K562 (cell line): Measurements from ENCODE around the gene N4BP2. TPM values are rescaled to one million over a fixed set of nuclear protein-coding genes. Genes with fewer than 3 reads are reported as not detected.

Source experiments
- ATAC-seq: fragments of 200-7000 bp; cut with Tn5 transposase; 3 replicates; pipeline ENCODE4 v1.9.1; 2020; ENCODE audit warnings: moderate library complexity
- BruUV-seq: library from RNA; stranded (reverse); fragments of 400-500 nt; replicated peaks from 2 replicates; lab custom pipeline; 2021; lab: Mats Ljungman, UMichigan
- CTCF ChIA-PET: fragments of 300-600 bp; formaldehyde crosslinking; extraction: SDS; loops from one replicate; lab custom pipeline; 2021; ENCODE audit warnings: low intra/inter-chr PET ratio; lab: Yijun Ruan, JAX
- POLR2A ChIA-PET: fragments of 300-600, 350-650 bp; sonication (Branson Sonifier 250); formaldehyde crosslinking; extraction: SDS; loops from one replicate; lab custom pipeline; 2021; ENCODE audit warnings: antibody characterized with exemption, inconsistent platforms; lab: Yijun Ruan, JAX
- DNase-seq, 4 experiments: peaks; one replicate each; pipeline versions ENCODE4 v3.0.0 to v3.0.0-alpha.2; 2011 to 2018; ENCODE audit warnings: low spot score in 3 of 4, mixed read lengths in 3 of 4; ENCODE audit errors: extremely low read depth in 1 of 4
- FAIRE-seq: peaks from 2 replicates; lab custom pipeline; 2011; peaks lifted over from hg19 to GRCh38; lab: Jason Lieb, UNC
- H2AFZ ChIP-seq: 2 replicates; pipeline ENCODE4 v1.6.0; 2011; ENCODE audit warnings: low read depth, low read length, control low read depth, inconsistent platforms
- H3K27ac ChIP-seq: fragments of 200-600 bp; 3 replicates; pipeline ENCODE4 v1.8.0; 2011; ENCODE audit warnings: low read depth, mild to moderate bottlenecking, control low read depth, inconsistent platforms, low read length, moderate library complexity, mixed read lengths; ENCODE audit errors: extremely low read depth
- H3K27me3 ChIP-seq, 2 experiments: fragments of 300-600 bp in 1 of 2; 2 replicates in 1 of 2; 3 replicates in 1 of 2; pipeline versions ENCODE4 v1.6.0 to v1.8.0; 2011; ENCODE audit warnings: inconsistent platforms in 2 of 2, low read length in 2 of 2, mild to moderate bottlenecking in 1 of 2, mixed read lengths in 1 of 2, moderate library complexity in 1 of 2; ENCODE audit not compliant: control insufficient read depth in 2 of 2, insufficient read depth in 2 of 2
- H3K36me3 ChIP-seq: fragments of 300-600 bp; 3 replicates; pipeline ENCODE4 v1.8.0; 2011; ENCODE audit warnings: mild to moderate bottlenecking, low read length, inconsistent platforms; ENCODE audit not compliant: control insufficient read depth, insufficient read depth
- H3K4me1 ChIP-seq, 2 experiments: fragments of 200-600 bp in 1 of 2; replicated peaks in 1 of 2; 2 replicates in 1 of 2; 3 replicates in 1 of 2; pipeline versions ENCODE4 v1.5.1 to v1.8.0; 2011; ENCODE audit warnings: inconsistent platforms in 2 of 2, low read length in 2 of 2, mild to moderate bottlenecking in 1 of 2, mixed read lengths in 1 of 2, moderate library complexity in 1 of 2; ENCODE audit not compliant: control insufficient read depth in 2 of 2, insufficient read depth in 2 of 2
- H3K4me2 ChIP-seq: 2 replicates; pipeline ENCODE4 v1.6.1; 2011; ENCODE audit warnings: low read length, control low read depth, inconsistent platforms, mixed read lengths; ENCODE audit not compliant: insufficient read depth
- H3K4me3 ChIP-seq: fragments of 200-600 bp; sonication (generic), shearing (Covaris generic); 2 replicates; pipeline ENCODE4 v1.5.1; 2016; ENCODE audit warnings: control low read depth, inconsistent platforms
- H3K79me2 ChIP-seq: fragments of 200-600 bp; 3 replicates; pipeline ENCODE4 v1.8.0; 2011; ENCODE audit warnings: low read length, inconsistent platforms; ENCODE audit not compliant: control insufficient read depth, insufficient read depth
- H3K9ac ChIP-seq, 2 experiments: 2 replicates each; pipeline versions ENCODE4 v1.6.0 to v1.6.1; 2011; ENCODE audit warnings: low read depth in 2 of 2, low read length in 2 of 2, control low read depth in 1 of 2, inconsistent platforms in 1 of 2, mild to moderate bottlenecking in 1 of 2, mixed read lengths in 1 of 2; ENCODE audit not compliant: insufficient read depth in 1 of 2
- H3K9me1 ChIP-seq: one replicate; pipeline ENCODE4 v1.6.0; 2011; ENCODE audit warnings: inconsistent platforms, mild to moderate bottlenecking, low read length, moderate library complexity; ENCODE audit not compliant: control insufficient read depth, insufficient read depth
- H3K9me3 ChIP-seq: replicated peaks from 2 replicates; pipeline ENCODE4 v1.5.1; 2011; ENCODE audit warnings: low read depth, low read length, inconsistent platforms; ENCODE audit not compliant: control insufficient read depth, insufficient read depth
- H4K20me1 ChIP-seq: replicated peaks from 2 replicates; pipeline ENCODE4 v1.6.1; 2011; ENCODE audit warnings: low read length, inconsistent platforms, mixed read lengths; ENCODE audit not compliant: control insufficient read depth, insufficient read depth
- C11orf30 ChIP-seq: fragments of 450-650 bp; IDR thresholded peaks from 2 replicates; pipeline ENCODE4 v1.6.1; 2016; ENCODE audit warnings: low read depth, mild to moderate bottlenecking
- CBX3 ChIP-seq, 2 experiments: IDR thresholded peaks; 1 replicate in 1 of 2; 2 replicates in 1 of 2; pipeline ENCODE4 v1.6.1; 2012; ENCODE audit warnings: inconsistent platforms in 2 of 2, low read length in 2 of 2, borderline replicate concordance in 1 of 2, control low read depth in 1 of 2
- CBX5 ChIP-seq: IDR thresholded peaks from 2 replicates; pipeline ENCODE4 v1.6.1; 2014; ENCODE audit warnings: low read depth, borderline replicate concordance
- E2F8 ChIP-seq: fragments of 450-650 bp; IDR thresholded peaks from 2 replicates; pipeline ENCODE4 v1.7.1; 2018; ENCODE audit warnings: mild to moderate bottlenecking, low read depth; ENCODE audit not compliant: partially characterized antibody
- HDAC3 ChIP-seq: fragments of 450-650 bp; IDR thresholded peaks from 2 replicates; pipeline ENCODE4 v1.6.1; 2018; ENCODE audit warnings: borderline replicate concordance, mild to moderate bottlenecking, moderate library complexity; ENCODE audit not compliant: partially characterized antibody
- HLTF ChIP-seq: fragments of 450-650 bp; IDR thresholded peaks from 2 replicates; pipeline ENCODE4 v1.6.1; 2016
- JUND ChIP-seq, 2 experiments: IDR thresholded peaks; 2 replicates in 1 of 2; 3 replicates in 1 of 2; pipeline ENCODE4 v1.6.1; 2011; ENCODE audit warnings: borderline replicate concordance in 2 of 2, low read depth in 2 of 2, low read length in 2 of 2, improper control_type of control experiment in 1 of 2, missing biosample characterization in 1 of 2, missing genetic modification characterization in 1 of 2, missing genetic modification reagents in 1 of 2
- MEIS2 ChIP-seq: fragments of 450-650 bp; IDR thresholded peaks from 2 replicates; pipeline ENCODE4 v1.6.1; 2014; ENCODE audit warnings: mild to moderate bottlenecking; ENCODE audit not compliant: partially characterized antibody
- NR2C2 ChIP-seq, 2 experiments: fragments of 200-800 bp in 1 of 2; sonication (Bioruptor generic) in 1 of 2; sonication (generic) in 1 of 2; formaldehyde crosslinking in 1 of 2; IDR thresholded peaks; 2 replicates each; pipeline versions ENCODE4 v1.6.1 to v1.8.0; 2016 to 2022; ENCODE audit warnings: mild to moderate bottlenecking in 1 of 2, missing compliant biosample characterization in 1 of 2, missing genetic modification characterization in 1 of 2, missing genetic modification reagents in 1 of 2
- PKNOX1 ChIP-seq: fragments of 450-650 bp; IDR thresholded peaks from 2 replicates; pipeline ENCODE4 v1.6.1; 2016
- TRIM28 ChIP-seq: fragments of 450-650 bp; IDR thresholded peaks from 2 replicates; pipeline ENCODE4 v1.6.1; 2017
- ZBTB9 ChIP-seq: fragments of 450-650 bp; formaldehyde crosslinking; IDR thresholded peaks from 2 replicates; pipeline ENCODE4 v1.4.0; 2020; ENCODE audit warnings: mild to moderate bottlenecking, moderate library complexity
- ZNF24 ChIP-seq: fragments of 450-650 bp; IDR thresholded peaks from 2 replicates; pipeline ENCODE4 v1.6.1; 2016
- WGBS: fragments of 100-300 bp; shearing (Covaris generic); methylation state at CpG from one replicate; pipeline ENCODE4 v1.1.6; 2016; ENCODE audit warnings: low coverage, mixed read lengths; ENCODE audit not compliant: insufficient coverage; ENCODE audit errors: missing lambda C conversion rate; 5-methylcytosine and 5-hydroxymethylcytosine counted together
- in situ Hi-C: fragments of 300-500 bp; cut with MboI; formaldehyde crosslinking; loops from 4 replicates; pipeline ENCODE4 v1.15.0; 2018; ENCODE audit warnings: inconsistent platforms, mixed read lengths
- intact Hi-C: fragments of 100-400 bp; cut with micrococcal nuclease; formaldehyde crosslinking; loops from 2 replicates; pipeline ENCODE4 v1.14.2; 2022
- polyA plus RNA-seq, 8 experiments: library from polyadenylated mRNA; depleted of rRNA in 4 of 8; stranded (reverse) in 5 of 8; unstranded in 3 of 8; fragments of >200 nt; fragmentation: Nextera tagmentation in 2 of 8; fragmentation: Illumina TruSeq in 1 of 8; extraction: Ambion mirVana in 2 of 8; extraction: Trizol in 1 of 8; gene quantifications; 2 replicates each; pipeline versions ENCODE4 v1.2.1 to v1.2.3, GENCODE V29; 2011 to 2014; ENCODE audit warnings: inconsistent platforms in 1 of 8, missing spikeins in 1 of 8
- total RNA-seq, 7 experiments: library from RNA; depleted of rRNA in 6 of 7; stranded (reverse); fragments of >200 nt in 6 of 7; fragmentation: Illumina TruSeq in 2 of 7; extraction: Trizol in 2 of 7; gene quantifications; 2 replicates each; pipeline versions ENCODE4 v1.2.1 to v1.2.3, GENCODE V29; 2011 to 2021; ENCODE audit warnings: low replicate concordance in 1 of 7

The N4BP2 gene
- total and polyA plus RNA-seq, 9 of the 15 experiments (the other 6 are each of a cell fraction or from before 2014, with no cell fraction given), result 2.7 to 12.6 (median 7.6) TPM

- H3K27ac ChIP-seq, result no peak overlapping the region
- no peak overlapping the region for H2AFZ ChIP-seq
- no peaks in the 10 kb centered on the region for H3K4me1 ChIP-seq
- no TSS peak for BruUV-seq
- DNase-seq (peak; percentile 61 to 88 (median 66)), ATAC-seq (peak; percentile 96), FAIRE-seq (peak; percentile 95)
- ChIA-PET CTCF (interaction anchor here (0.6 to 2.3 kb wide), 5 partner anchors 29 to 350 kb away, joined by 3 to 24 read pairs (median 6); no protein-coding TSS in a partner anchor), POLR2A (no interaction called here)
- H3K9me1 ChIP-seq, result no peaks in the 10 kb centered on the region
- peaks cover 6% of the 10 kb centered on the region for H3K9me3 ChIP-seq
- no peaks in the 10 kb centered on the region for H3K27me3 ChIP-seq
- WGBS, result 64% methylated on average over 3 of the region's 3 CpGs
- no peaks in the 10 kb centered on the region for H4K20me1 ChIP-seq
- H3K36me3 ChIP-seq, result no peaks in the 10 kb centered on the region; the same call in 2 of the 3 replicates
- H3K4me3 ChIP-seq, result no peak overlapping the region
- in situ Hi-C loops (loop anchor here (5.0 kb wide), 1 partner anchor 162 kb away; no protein-coding TSS in a partner anchor), intact Hi-C loops (loop anchor here (1.0 to 5.0 kb wide), 4 partner anchors 51 to 159 kb away; partner anchors contain the start of gene N4BP2)
- H3K4me2 ChIP-seq, result no peak overlapping the region
- H3K9ac ChIP-seq, result no peak overlapping the region
- H3K79me2 ChIP-seq, result no peaks in the 10 kb centered on the region
- TF ChIP-seq CBX3 (IDR thresholded peaks at IDR 0.05; ENCODE audit: borderline replicate concordance in 1 of 2, low read length in 2 of 2), result peak in 1 of 2 experiments; percentile 95; a peak in 1 of 3 replicates
- TF ChIP-seq E2F8, result peak; percentile 28
- peak; percentile 88 for TF ChIP-seq HLTF
- TF ChIP-seq ZBTB9 (CRISPR knock-in tag), result 0 out of 2 replicates have a peak, but pooled peaks have one; percentile 26
- TF ChIP-seq NR2C2 (CRISPR knock-in tag; IDR thresholded peaks at IDR 0.05), result no peak
- TF ChIP-seq NR2C2 (tag; IDR thresholded peaks at IDR 0.05), result peak; percentile 25; the same call in 1 of the 2 replicates
- TF ChIP-seq MEIS2, result peak; percentile 70
- peak; percentile 30; the same call in 1 of the 2 replicates for TF ChIP-seq JUND (IDR thresholded peaks at IDR 0.05; ENCODE audit: borderline replicate concordance, low read depth, low read length)
- TF ChIP-seq JUND (tag; IDR thresholded peaks at IDR 0.05; ENCODE audit: borderline replicate concordance, low read depth, low read length), result peak; percentile 34; the same call in 2 of the 3 replicates
- TF ChIP-seq ZNF24, result 0 out of 2 replicates have a peak, but pooled peaks have one; percentile 46
- TF ChIP-seq TRIM28, result peak; percentile 92; the same call in 1 of the 2 replicates
- peak; percentile 19; the same call in 1 of the 2 replicates for TF ChIP-seq C11orf30
- TF ChIP-seq PKNOX1, result peak; percentile 50
- 0 out of 2 replicates have a peak, but pooled peaks have one; percentile 31 for TF ChIP-seq CBX5
- TF ChIP-seq HDAC3, result peak; percentile 39
Measured at GRCh38 chr4:40149960-40150385, 93.3 kb downstream of the N4BP2 start.
